Measurements from ENCODE around the gene GCNT1.

GRCh38 chr9:76433406-76433805, 25.6 kb upstream of the GCNT1 start:
- no peak for TF ChIP-seq CTCF (IDR thresholded peaks at IDR 0.05)
- no peak for TF ChIP-seq EP300 (IDR thresholded peaks at IDR 0.05)
- no peak for TF ChIP-seq ELK1 (IDR thresholded peaks at IDR 0.05; ENCODE audit: low read depth, low read length)
- TF ChIP-seq KDM1A (IDR thresholded peaks at IDR 0.05; ENCODE audit: low read depth), result no peak
- TF ChIP-seq POLR2A (IDR thresholded peaks at IDR 0.05; ENCODE audit: low read length), result no peak
- no peak for TF ChIP-seq RCOR1 (IDR thresholded peaks at IDR 0.05; ENCODE audit: low read depth, low read length)
- no peak for TF ChIP-seq RFX5 (IDR thresholded peaks at IDR 0.05)
